ENCODE results near the gene KHSRP. TPM values are rescaled to one million over a fixed set of nuclear protein-coding genes. Genes with fewer than 3 reads are reported as not detected.

Gene KHSRP
- total RNA-seq, 1 donor from 2014 or later: 186 TPM

DNA sequence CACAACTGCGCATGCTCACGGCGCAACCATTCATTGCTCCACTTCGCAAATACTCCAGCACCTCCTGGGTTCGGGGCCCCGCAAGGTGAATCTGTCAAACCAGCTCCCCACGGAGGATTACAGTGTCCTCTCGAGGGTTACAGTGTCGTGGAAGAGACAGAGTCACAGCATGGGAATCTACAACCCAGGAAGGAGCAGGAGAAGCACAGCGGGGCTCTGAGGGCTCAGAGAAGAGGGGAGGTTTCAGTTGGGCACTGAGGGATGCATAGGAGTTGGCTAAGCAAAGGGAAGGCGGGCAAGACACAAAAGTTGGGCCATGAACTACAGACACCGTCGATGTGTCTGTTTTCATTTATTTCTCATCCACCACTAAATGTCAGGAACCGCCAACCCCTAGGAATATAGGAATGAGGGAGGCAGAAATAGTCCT is 30.6 kb downstream of the KHSRP start:
- intact Hi-C loops (cut with DNase I): no loop called here
- peak overlapping the region; percentile 92 for H3K4me3 ChIP-seq
- TF ChIP-seq CTCF (IDR thresholded peaks at IDR 0.05): no peak

DNA sequence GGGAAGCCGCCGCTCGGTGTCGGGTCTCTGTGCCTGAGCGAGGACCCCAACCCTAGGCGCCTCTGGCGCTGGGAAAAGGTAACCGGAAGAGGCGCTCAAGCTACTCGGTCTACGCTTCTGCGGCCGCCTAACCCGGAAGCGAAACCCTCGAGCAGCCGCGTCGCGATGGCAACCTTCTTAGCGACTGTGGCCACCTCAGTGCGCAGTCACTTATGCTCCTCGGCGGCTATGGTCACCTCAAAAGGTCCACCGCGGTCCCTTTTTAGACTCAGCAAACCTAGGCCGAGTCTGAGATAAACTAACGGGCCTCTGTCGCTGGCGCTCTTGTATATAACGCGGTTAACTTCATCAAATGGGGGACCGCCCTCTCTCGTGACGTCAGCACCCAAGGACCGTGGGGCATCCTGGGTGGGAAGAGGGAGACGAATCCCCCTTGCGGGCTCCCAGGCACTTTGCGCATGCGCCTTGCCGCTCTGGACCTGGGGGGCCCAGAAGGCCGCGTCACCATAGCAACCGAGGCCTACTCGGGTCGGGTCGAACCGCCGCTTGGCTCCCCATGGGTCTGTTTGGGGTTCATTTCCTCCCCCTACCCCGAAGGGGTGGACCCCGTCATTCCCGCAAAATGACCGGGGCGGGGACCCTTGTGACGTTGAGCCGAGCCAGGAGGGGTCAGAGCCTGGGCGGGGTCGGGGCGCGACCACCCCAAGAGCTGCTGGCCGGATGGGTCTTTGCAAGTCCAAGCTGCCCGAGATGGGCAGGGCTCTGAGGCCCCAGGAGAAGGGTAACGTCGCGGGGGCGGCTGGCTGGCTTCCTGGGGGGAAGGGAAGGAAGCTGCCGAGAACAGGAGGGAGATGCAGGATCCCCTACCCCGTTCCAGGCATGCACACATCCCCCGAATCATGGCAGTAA is 31.3 kb downstream of the KHSRP start, which contains the start of gene GTF2F1:
GTF2F1 (minus strand) TSS at position 91 of the 909 bp plus-strand sequence. CDS start 169 bp downstream, outside the sequence.
- ATAC-seq (peak; percentile 93), DNase-seq (peak; percentile 96)
- Histone ChIP-seq H3K36me3 (peaks cover 32% of the 10 kb centered on the region), H3K4me3 (peak within 1 kb of the TSS; percentile 92), H3K27me3 (no peaks in the 10 kb centered on the region), H3K27ac (peak within 1 kb of the TSS; percentile 98), H3K9me3 (no peaks in the 10 kb centered on the region), H3K4me1 (peaks cover 10% of the 10 kb centered on the region)
- intact Hi-C loops (cut with DNase I): no loop called here
- TF ChIP-seq CTCF (IDR thresholded peaks at IDR 0.05): peak; percentile 25

More for the DNA sequence above, 30.6 kb downstream of the KHSRP start:
- Histone ChIP-seq H3K9me3 (no peaks in the 10 kb centered on the region), H3K27me3 (no peaks in the 10 kb centered on the region), H3K36me3 (peaks cover 25% of the 10 kb centered on the region), H3K27ac (peak overlapping the region; percentile 98), H3K4me1 (peaks cover 10% of the 10 kb centered on the region)
- DNase-seq (no peak), ATAC-seq (no peak)

- DNase-seq (no peak), ATAC-seq (no peak)
- peak overlapping the region; percentile 98 for H3K27ac ChIP-seq
- TF ChIP-seq CTCF (IDR thresholded peaks at IDR 0.05): no peak
- peaks cover 10% of the 10 kb centered on the region for H3K4me1 ChIP-seq
- intact Hi-C loops (cut with DNase I): no loop called here
- peak overlapping the region; percentile 92 for H3K4me3 ChIP-seq
- peaks cover 36% of the 10 kb centered on the region for H3K36me3 ChIP-seq
- no peaks in the 10 kb centered on the region for H3K27me3 ChIP-seq
- H3K9me3 ChIP-seq: no peaks in the 10 kb centered on the region
These were observed 32.2 kb downstream of the KHSRP start for GRCh38 chr19:6392221-6393073.

DNA sequence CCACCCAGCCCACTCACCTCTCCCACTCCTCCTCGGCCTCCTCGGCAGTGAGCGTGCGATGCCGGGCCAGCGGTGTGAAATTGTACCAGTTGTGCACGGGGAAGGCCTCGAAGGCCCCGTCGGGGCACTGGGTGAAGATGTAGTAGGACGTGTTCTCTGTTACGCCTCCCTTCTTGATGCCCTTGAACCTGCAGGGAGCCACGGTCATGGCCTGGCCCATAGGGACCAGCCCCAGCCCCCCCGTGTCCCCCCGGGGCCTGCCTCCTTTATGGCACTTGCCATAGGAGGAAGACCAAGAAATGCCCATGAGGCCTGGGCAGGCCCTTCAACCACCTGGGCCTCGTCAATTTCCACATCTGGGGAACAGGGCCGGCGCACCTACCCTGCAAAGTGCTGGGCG is 37.2 kb downstream of the KHSRP start:
- ATAC-seq (no peak), DNase-seq (no peak)
- no peak overlapping the region for H3K4me3 ChIP-seq
- TF ChIP-seq CTCF (IDR thresholded peaks at IDR 0.05): no peak
- intact Hi-C loops (cut with DNase I): no loop called here
- no peak overlapping the region for H3K27ac ChIP-seq
- no peaks in the 10 kb centered on the region for H3K9me3 ChIP-seq
- no peaks in the 10 kb centered on the region for H3K27me3 ChIP-seq
- H3K4me1 ChIP-seq: peaks cover 7% of the 10 kb centered on the region
- peaks cover 86% of the 10 kb centered on the region for H3K36me3 ChIP-seq

DNA sequence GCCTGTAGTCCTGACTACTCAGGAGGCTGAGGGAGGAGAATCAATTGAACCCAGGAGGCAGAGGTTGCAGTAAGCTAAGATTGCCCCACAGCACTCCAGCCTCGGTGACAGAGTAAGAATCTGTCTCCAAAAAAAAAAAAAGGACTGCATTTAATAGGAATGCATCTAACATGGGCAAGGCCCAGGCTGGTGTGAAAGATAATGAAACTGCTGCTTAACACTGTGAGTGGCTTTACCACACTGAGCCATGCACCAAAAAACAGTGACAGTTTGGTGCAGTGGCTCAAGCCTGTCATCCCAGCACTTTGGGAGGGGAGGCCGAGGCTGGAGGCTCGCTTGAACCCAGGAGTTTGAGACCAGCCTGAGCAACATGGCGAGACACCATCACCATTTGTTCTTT is 40.2 kb downstream of the KHSRP start:
- Histone ChIP-seq H3K4me1 (no peaks in the 10 kb centered on the region), H3K9me3 (no peaks in the 10 kb centered on the region), H3K4me3 (no peak overlapping the region), H3K27me3 (no peaks in the 10 kb centered on the region), H3K36me3 (peaks cover 94% of the 10 kb centered on the region), H3K27ac (no peak overlapping the region)
- intact Hi-C loops (cut with DNase I): no loop called here
- no peak for DNase-seq
- ATAC-seq: no peak
- TF ChIP-seq CTCF (IDR thresholded peaks at IDR 0.05): no peak

Measured in upper lobe of right lung (tissue), 1 donor.